Measurements from ENCODE around the gene UBP1. TPM values are rescaled to one million over a fixed set of nuclear protein-coding genes. Genes with fewer than 3 reads are reported as not detected.

Gene UBP1
- total RNA-seq, 1 donor from 2014 or later: 78.1 TPM

DNA sequence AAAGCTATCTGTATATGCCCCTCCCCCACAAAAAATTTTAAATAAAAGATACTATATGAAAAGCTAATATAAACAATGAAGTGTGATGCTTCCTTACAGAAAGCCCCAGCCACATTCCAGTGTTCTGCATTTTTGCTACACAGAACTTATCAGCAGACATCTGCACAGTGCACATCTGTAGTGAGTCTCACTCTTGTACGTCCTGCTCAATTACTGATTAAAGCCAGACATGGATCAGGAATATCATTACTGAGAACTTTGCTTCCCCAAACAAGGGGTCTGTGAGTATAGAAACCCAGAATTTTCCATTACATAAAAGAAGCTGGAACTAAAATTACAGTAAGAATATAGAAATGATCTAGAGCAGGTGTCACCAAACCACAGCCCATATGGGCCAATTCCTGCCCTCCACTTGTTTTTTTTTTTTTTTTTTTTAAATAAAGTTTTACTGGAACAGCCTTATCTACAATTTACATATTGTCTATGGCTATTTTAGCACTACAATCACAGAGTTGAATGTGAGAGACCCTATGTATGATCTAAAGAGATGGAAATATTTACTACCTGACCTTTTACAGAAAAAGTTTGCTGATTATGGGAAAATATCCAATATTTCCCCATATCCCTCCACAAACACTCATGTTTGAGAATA is 45.7 kb downstream of the UBP1 start:
- H3K27me3 Mint-ChIP-seq: no peaks in the 10 kb centered on the region
- H3K4me3 Mint-ChIP-seq (ENCODE audit: low read depth): no peak overlapping the region
- no peaks in the 10 kb centered on the region for H3K9me3 Mint-ChIP-seq (ENCODE audit: low read depth)
- no peak overlapping the region for H3K27ac Mint-ChIP-seq
- TF ChIP-seq, protein P1, sequence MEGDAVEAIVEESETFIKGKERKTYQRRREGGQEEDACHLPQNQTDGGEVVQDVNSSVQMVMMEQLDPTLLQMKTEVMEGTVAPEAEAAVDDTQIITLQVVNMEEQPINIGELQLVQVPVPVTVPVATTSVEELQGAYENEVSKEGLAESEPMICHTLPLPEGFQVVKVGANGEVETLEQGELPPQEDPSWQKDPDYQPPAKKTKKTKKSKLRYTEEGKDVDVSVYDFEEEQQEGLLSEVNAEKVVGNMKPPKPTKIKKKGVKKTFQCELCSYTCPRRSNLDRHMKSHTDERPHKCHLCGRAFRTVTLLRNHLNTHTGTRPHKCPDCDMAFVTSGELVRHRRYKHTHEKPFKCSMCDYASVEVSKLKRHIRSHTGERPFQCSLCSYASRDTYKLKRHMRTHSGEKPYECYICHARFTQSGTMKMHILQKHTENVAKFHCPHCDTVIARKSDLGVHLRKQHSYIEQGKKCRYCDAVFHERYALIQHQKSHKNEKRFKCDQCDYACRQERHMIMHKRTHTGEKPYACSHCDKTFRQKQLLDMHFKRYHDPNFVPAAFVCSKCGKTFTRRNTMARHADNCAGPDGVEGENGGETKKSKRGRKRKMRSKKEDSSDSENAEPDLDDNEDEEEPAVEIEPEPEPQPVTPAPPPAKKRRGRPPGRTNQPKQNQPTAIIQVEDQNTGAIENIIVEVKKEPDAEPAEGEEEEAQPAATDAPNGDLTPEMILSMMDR (IDR thresholded peaks at IDR 0.05; ENCODE audit: unreplicated experiment): no peak
- DNase-seq (ENCODE audit: low spot score, unreplicated experiment): no peak
- H3K4me1 Mint-ChIP-seq (ENCODE audit: low read depth): no peaks in the 10 kb centered on the region
- peaks cover 22% of the 10 kb centered on the region for H3K36me3 Mint-ChIP-seq (ENCODE audit: insufficient read depth)

- no peak for DNase-seq (ENCODE audit: low spot score, unreplicated experiment)
- H3K27me3 Mint-ChIP-seq: no peaks in the 10 kb centered on the region
- TF ChIP-seq, protein P1 (IDR thresholded peaks at IDR 0.05; ENCODE audit: unreplicated experiment): no peak
- no peaks in the 10 kb centered on the region for H3K4me1 Mint-ChIP-seq (ENCODE audit: low read depth)
- no peak overlapping the region for H3K27ac Mint-ChIP-seq
- no peaks in the 10 kb centered on the region for H3K9me3 Mint-ChIP-seq (ENCODE audit: low read depth)
- no peak overlapping the region for H3K4me3 Mint-ChIP-seq (ENCODE audit: low read depth)
- H3K36me3 Mint-ChIP-seq (ENCODE audit: insufficient read depth): peaks cover 26% of the 10 kb centered on the region
Measured at GRCh38 chr3:33392703-33393125, 47.5 kb downstream of the UBP1 start.

DNA sequence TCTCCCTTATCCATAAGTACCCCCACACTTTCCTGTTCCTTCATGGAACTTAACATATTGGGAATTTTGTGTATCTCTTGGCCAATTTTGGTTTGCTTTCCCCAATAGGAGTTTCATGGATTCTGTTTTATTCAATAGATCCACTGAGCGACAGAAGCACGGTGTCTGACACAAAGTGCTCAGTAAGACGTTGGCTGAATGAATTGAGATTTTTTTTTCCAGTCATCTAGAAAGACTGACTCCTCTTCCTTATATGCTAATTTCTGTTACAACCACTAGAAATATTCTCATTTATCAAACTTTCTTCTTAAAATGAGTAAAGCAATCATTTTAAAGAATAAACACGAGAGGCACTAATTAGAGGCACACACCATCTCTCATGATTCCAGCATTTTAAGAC is 48.1 kb downstream of the UBP1 start:
- Mint-ChIP-seq H3K4me3 (ENCODE audit: low read depth) (no peak overlapping the region), H3K27me3 (no peaks in the 10 kb centered on the region), H3K27ac (peak overlapping the region; percentile 82), H3K9me3 (ENCODE audit: low read depth) (no peaks in the 10 kb centered on the region), H3K4me1 (ENCODE audit: low read depth) (no peaks in the 10 kb centered on the region), H3K36me3 (ENCODE audit: insufficient read depth) (peaks cover 25% of the 10 kb centered on the region)
- no peak for DNase-seq (ENCODE audit: low spot score, unreplicated experiment)
- TF ChIP-seq, protein P1 (IDR thresholded peaks at IDR 0.05; ENCODE audit: unreplicated experiment): no peak

DNA sequence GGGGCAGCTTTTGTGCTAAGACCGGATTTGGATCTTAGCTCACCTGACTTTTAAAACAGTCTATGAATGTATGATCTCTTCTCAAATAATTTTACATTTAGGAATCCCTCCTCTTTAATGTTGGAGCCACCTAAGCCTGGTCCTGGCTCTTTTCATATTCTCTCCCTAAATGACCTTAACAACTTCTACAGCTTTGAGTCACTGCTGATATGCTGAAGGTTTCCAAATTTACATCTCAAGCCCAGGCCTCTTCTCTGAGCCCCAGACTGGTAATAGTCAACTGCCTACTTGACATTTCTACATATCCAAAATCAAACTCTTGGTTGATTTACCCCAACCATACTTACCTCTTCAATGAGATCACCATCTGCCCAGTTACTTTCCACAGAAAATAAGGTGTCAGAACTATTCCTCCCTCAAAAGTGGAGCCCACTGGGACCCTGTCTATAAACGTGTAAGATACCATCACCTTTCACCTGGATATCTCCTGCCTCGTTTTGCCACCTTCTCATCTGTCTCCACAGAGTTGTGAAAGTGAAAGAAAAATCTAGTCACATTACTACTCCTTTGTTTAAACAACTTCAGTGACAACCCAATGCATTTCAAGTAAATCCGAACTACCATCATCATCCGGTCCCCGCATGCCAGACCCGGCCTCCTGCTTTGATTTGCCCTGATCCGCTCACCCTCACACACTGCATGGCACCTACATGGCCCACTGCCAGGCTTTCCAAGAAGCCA is 48.8 kb downstream of the UBP1 start:
- no peak for DNase-seq (ENCODE audit: low spot score, unreplicated experiment)
- H3K9me3 Mint-ChIP-seq (ENCODE audit: low read depth): no peaks in the 10 kb centered on the region
- peak overlapping the region; percentile 82 for H3K27ac Mint-ChIP-seq
- H3K27me3 Mint-ChIP-seq: no peaks in the 10 kb centered on the region
- no peak overlapping the region for H3K4me3 Mint-ChIP-seq (ENCODE audit: low read depth)
- H3K36me3 Mint-ChIP-seq (ENCODE audit: insufficient read depth): peaks cover 25% of the 10 kb centered on the region
- TF ChIP-seq, protein P1 (IDR thresholded peaks at IDR 0.05; ENCODE audit: unreplicated experiment): no peak
- H3K4me1 Mint-ChIP-seq (ENCODE audit: low read depth): no peaks in the 10 kb centered on the region

DNA sequence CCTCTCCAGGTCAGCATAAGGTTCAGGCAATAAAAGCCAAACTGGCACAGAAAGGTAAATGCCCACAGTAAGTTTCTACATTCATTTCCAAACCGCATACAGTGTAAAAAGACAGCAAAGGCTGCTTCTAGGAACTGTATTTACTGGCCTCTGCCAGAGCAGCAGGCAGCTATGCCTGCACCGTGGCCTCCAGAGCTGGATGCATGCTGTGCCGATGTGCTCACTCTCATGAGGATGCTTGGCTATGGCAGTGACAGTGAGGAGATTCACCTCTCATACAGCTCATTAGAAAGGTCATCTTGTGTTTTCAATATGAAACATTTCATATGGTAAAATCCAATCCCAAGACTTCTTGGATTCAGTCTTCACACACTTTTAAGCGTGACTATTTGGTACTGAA is 50.3 kb downstream of the UBP1 start:
- no peak for DNase-seq (ENCODE audit: low spot score, unreplicated experiment)
- Mint-ChIP-seq H3K36me3 (ENCODE audit: insufficient read depth) (peaks cover 26% of the 10 kb centered on the region), H3K27me3 (no peaks in the 10 kb centered on the region), H3K4me3 (ENCODE audit: low read depth) (no peak overlapping the region), H3K9me3 (ENCODE audit: low read depth) (no peaks in the 10 kb centered on the region), H3K27ac (no peak overlapping the region), H3K4me1 (ENCODE audit: low read depth) (no peaks in the 10 kb centered on the region)
- TF ChIP-seq, protein P1 (IDR thresholded peaks at IDR 0.05; ENCODE audit: unreplicated experiment): no peak

All from progenitor cell of endocrine pancreas (in vitro differentiated cells).